Fibroblast of pulmonary artery (primary cell): Measurements from ENCODE around the gene FCSK.
"Not testable (repeated sequence)": the region's sequence is repeated elsewhere in the genome, so short reads cannot be mapped to it uniquely, and the experiment has no call there.

ENCODE experiments used
- DNase-seq: peaks from one replicate; pipeline ENCODE4 v3.0.0-alpha.2; 2010; ENCODE audit warnings: low read depth
- H3K4me3 ChIP-seq: replicated peaks from 2 replicates; pipeline ENCODE4 v1.5.1; 2011; ENCODE audit warnings: low read depth, mild to moderate bottlenecking, control low read depth, low read length, moderate library complexity
- TF ChIP-seq, protein P1 (sequence below): IDR thresholded peaks from 2 replicates; pipeline ENCODE4 v1.5.1; 2011; ENCODE audit warnings: mild to moderate bottlenecking, control low read depth, low read length, inconsistent platforms; ENCODE audit errors: missing control alignments

The FCSK gene

GRCh38 chr16:70438969-70439862 is 15.2 kb upstream of the FCSK start, which contains the start of gene ST3GAL2:
ST3GAL2 (minus strand) TSS chr16:70439100; CDS start chr16:70398530, 40,570 bp downstream.
- TF ChIP-seq, protein P1, sequence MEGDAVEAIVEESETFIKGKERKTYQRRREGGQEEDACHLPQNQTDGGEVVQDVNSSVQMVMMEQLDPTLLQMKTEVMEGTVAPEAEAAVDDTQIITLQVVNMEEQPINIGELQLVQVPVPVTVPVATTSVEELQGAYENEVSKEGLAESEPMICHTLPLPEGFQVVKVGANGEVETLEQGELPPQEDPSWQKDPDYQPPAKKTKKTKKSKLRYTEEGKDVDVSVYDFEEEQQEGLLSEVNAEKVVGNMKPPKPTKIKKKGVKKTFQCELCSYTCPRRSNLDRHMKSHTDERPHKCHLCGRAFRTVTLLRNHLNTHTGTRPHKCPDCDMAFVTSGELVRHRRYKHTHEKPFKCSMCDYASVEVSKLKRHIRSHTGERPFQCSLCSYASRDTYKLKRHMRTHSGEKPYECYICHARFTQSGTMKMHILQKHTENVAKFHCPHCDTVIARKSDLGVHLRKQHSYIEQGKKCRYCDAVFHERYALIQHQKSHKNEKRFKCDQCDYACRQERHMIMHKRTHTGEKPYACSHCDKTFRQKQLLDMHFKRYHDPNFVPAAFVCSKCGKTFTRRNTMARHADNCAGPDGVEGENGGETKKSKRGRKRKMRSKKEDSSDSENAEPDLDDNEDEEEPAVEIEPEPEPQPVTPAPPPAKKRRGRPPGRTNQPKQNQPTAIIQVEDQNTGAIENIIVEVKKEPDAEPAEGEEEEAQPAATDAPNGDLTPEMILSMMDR: no peak

GRCh38 chr16:70440009-70440692 is 14.2 kb upstream of the FCSK start:
- TF ChIP-seq, protein P1: no peak
- no peak for DNase-seq
- H3K4me3 ChIP-seq: no peak overlapping the region

More at GRCh38 chr16:70438969-70439862, 15.2 kb upstream of the FCSK start, which contains the start of gene ST3GAL2:
- peak within 1 kb of the TSS; percentile 94 for H3K4me3 ChIP-seq
- peak; percentile 93 for DNase-seq

DNA sequence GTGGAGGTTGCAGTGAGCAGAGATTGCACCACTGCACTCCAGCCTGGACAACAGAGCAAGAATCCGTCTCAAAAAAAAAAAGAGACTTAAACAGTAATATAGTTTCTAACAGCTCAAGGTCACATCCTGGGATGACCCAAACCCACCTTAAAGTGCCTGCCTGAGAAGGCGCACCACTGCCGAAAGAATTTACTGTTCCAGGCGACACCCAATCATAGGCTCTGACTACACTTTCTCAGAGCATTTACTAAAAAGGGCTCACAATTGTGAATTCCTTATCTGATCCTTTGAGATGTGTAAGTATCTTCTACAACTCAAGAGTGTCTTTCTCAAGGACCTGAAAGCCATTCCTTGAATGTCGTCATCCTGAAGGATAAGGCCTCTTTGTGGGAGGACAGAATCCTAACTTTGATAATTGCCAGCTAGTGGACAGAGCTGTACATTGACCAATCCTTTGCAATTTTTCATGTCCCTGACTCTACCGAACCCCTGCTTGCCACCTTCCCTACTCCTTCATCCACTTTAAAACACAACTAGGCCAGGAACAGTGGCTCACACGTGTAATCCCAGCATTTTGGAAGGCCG is 12.9 kb upstream of the FCSK start:
- TF ChIP-seq, protein P1: no peak
- DNase-seq: no peak
- H3K4me3 ChIP-seq: no peak overlapping the region

GRCh38 chr16:70442344-70442743 is 12.1 kb upstream of the FCSK start:
- DNase-seq: no peak
- no peak overlapping the region for H3K4me3 ChIP-seq
- TF ChIP-seq, protein P1: no peak

GRCh38 chr16:70444249-70445063 is 9.9 kb upstream of the FCSK start:
- TF ChIP-seq, protein P1: no peak
- no peak for DNase-seq
- no peak overlapping the region for H3K4me3 ChIP-seq

DNA sequence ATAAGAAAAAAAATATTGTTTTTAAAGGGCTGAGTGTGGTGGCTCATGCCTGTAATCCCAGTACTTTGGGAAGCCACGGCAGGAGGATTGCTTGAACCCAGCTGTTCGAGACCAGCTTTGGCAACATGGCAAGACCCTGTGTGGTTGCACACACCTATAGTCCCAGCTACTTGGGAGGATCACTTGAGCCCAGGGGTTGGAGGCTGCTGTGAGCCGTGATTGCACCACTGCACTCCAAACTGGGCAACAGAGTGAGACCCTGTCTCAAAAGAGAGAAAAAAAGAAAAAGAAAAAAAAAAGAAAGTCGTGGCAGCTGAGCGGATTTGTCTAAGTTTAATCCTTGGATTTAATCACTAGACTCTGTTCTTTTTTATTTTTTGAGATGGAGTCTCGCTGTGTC is 6.3 kb upstream of the FCSK start:
- no peak for DNase-seq

GRCh38 chr16:70450142-70451003 is 4.0 kb upstream of the FCSK start:
- DNase-seq, H3K4me3 ChIP-seq: not testable (repeated sequence)

More for the DNA sequence above, 6.3 kb upstream of the FCSK start:
- TF ChIP-seq, protein P1: no peak
- H3K4me3 ChIP-seq: no peak overlapping the region

DNA sequence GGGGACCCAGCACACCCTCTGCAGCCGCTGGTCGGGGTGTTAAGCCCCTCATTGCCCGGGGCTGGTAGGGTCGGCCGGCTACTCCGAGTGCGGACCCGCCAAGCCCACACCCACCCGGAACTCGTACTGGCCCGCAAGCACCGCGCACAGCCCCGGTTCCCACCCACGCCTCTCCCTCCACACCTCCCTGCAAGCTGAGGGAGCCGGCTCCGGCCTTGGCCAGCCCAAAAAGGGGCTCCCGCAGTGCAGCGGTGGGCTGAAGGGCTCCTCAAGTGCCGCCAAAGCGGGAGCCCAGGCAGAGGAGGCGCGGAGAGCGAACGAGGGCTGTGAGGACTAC is 3.4 kb upstream of the FCSK start:
- not testable (repeated sequence) for DNase-seq, H3K4me3 ChIP-seq
